Upper lobe of right lung (tissue), 1 donor: Measurements from ENCODE around the gene HMCN1. TPM values are rescaled to one million over a fixed set of nuclear protein-coding genes. Genes with fewer than 3 reads are reported as not detected.
A peak's percentile ranks its signal among the peaks of the same experiment; 100 is the strongest.

Experiments used
- ATAC-seq: fragments of 200-7000 bp; cut with Tn5 transposase; one replicate; pipeline ENCODE4 v1.9.1; 2020; ENCODE audit warnings: mild to moderate bottlenecking, moderate library complexity
- DNase-seq: peaks from one replicate; pipeline ENCODE4 v3.0.0-alpha.2; 2020
- H3K27ac ChIP-seq: fragments of 200-600 bp; one replicate; pipeline ENCODE4 v1.8.0; 2022
- H3K27me3 ChIP-seq: fragments of 200-600 bp; one replicate; pipeline ENCODE4 v1.8.0; 2022; ENCODE audit warnings: mild to moderate bottlenecking
- H3K36me3 ChIP-seq: fragments of 200-600 bp; one replicate; pipeline ENCODE4 v1.8.0; 2022
- H3K4me1 ChIP-seq: fragments of 200-600 bp; one replicate; pipeline ENCODE4 v1.8.0; 2022
- H3K4me3 ChIP-seq: fragments of 200-600 bp; one replicate; pipeline ENCODE4 v1.8.0; 2022; ENCODE audit warnings: mild to moderate bottlenecking
- H3K9me3 ChIP-seq: fragments of 200-600 bp; one replicate; pipeline ENCODE4 v1.8.0; 2022
- intact Hi-C: fragments of 100-400 bp; cut with DNase I; formaldehyde crosslinking; loops from one replicate; pipeline ENCODE4 v1.11.0; 2022
- long read RNA-seq: library from polyadenylated mRNA; unstranded; transcript quantifications from one replicate; pipeline ENCODE4 v2.0.0, GENCODE V29; 2021
- total RNA-seq: library from RNA; stranded (reverse); fragmentation: NEBNext Ultra II Directional; extraction: Animal tissue kit (Norgen Biotek cat#: 25700); gene quantifications from one replicate; pipeline ENCODE4 v1.2.1, GENCODE V29; 2021
- TF ChIP-seq, protein P1 (sequence below): fragments of 200-600 bp; IDR thresholded peaks from one replicate; pipeline ENCODE4 v1.8.0; 2022; ENCODE audit warnings: antibody characterized with exemption
- donor health status: DM: no; HTN: yes; CAD: no; lungs with severe emphysema.

The HMCN1 gene
- 45.4 TPM for total RNA-seq
- long read RNA-seq, partial matches to known transcripts, result 15 of 20 reads
- long read RNA-seq, other reads (novel, unspliced or antisense), result 5 of 20 reads

DNA sequence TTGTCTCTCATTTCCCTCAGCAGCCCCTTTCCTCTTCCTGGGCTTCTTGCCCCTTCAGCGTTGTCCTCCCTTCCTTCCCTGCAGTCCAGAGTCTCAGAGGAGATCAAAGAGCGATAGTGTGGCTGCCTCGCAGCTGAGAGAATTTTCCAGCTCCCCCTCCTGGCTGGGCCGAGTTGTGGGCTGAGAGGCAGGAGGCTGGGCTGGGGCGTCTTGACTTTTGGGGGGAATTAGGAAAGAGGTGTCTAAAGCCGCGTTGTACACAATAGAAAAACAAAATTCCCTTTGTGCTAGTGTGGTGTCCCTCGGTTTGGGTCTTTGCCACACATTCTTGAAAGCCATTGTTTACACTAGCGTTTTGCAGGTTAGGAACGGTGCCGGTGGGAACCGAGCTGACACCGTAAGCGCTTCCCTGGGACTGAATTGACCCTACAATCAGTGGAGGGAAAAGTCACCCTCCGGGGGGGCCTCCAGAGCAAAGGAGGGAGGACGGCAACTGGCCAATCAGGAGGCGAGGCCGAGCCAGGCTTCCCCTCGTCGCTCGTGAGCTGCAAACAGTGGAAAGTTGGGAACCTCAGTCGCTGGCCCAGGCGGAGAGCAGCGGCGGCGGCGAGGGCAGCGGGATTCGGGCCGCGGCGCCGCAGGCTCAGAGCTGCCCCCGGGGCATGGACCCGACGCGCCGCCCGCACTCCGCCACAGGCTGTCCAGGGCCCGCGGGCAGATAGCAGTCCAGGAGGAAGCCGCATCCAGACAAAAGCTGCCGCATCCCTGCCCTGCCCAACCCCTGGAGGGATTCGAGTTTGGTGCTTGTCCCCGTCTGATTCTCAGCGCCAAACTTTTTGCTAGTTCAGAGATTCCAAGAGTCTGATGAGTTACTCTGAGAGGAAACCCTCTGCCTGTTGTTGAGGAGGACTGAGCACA is at the start of gene HMCN1:
HMCN1 (plus strand) TSS at position 574 of the 918 bp plus-strand sequence. CDS start 389 bp downstream, outside the sequence.
- intact Hi-C loops, result no loop called here

DNA sequence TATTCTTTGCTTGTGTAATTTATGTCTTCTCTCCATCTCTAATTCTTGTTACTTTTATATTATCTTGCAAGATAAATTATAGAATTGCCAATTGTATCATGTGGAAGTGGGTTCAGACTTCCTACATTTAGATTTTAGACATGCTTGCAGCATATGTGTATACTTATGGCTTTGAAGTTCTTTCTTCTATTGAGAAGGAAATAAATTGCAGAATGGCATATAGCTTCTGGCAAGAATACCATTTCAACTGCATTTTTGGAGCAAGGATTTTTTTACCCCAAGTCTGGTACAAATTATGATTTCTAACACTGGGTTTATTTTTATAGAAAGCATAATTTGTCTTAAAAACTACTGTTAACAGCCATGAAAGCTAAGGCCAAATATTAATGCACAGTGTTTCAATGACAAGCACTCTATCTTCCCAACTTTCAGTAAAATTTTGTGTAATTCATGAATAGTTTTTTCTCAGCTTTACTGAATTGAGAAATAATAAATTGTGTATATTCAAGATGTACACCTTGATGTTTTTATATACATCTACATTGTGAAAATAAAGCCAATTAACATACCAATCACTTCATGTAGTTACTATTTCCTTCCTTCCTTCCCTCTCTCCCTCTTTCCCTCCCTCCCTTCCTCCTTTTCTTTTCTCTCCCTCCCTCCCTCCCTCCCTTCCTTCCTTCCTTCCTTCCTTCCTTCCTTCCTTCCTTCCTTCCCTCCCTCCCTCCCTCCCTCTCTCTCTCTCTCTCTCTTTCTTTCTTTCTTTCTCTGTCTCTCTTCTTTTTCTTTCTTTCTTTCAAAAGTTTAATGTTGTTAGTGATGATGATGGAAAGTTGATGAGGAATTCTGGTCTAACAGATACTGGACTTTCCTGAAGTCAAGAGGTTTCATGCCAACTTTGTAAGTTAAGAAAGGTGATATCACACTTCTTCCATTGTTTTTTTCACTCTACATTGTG is 47.1 kb upstream of the HMCN1 start:
- ATAC-seq, result no peak
- no peak overlapping the region for H3K27ac ChIP-seq
- H3K27me3 ChIP-seq, result no peaks in the 10 kb centered on the region
- TF ChIP-seq, protein P1, sequence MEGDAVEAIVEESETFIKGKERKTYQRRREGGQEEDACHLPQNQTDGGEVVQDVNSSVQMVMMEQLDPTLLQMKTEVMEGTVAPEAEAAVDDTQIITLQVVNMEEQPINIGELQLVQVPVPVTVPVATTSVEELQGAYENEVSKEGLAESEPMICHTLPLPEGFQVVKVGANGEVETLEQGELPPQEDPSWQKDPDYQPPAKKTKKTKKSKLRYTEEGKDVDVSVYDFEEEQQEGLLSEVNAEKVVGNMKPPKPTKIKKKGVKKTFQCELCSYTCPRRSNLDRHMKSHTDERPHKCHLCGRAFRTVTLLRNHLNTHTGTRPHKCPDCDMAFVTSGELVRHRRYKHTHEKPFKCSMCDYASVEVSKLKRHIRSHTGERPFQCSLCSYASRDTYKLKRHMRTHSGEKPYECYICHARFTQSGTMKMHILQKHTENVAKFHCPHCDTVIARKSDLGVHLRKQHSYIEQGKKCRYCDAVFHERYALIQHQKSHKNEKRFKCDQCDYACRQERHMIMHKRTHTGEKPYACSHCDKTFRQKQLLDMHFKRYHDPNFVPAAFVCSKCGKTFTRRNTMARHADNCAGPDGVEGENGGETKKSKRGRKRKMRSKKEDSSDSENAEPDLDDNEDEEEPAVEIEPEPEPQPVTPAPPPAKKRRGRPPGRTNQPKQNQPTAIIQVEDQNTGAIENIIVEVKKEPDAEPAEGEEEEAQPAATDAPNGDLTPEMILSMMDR, result no peak
- no peaks in the 10 kb centered on the region for H3K36me3 ChIP-seq
- no peaks in the 10 kb centered on the region for H3K9me3 ChIP-seq
- no peak for DNase-seq
- no peak overlapping the region for H3K4me3 ChIP-seq
- intact Hi-C loops, result no loop called here
- no peaks in the 10 kb centered on the region for H3K4me1 ChIP-seq

More for the DNA sequence above, at the start of gene HMCN1:
- ATAC-seq, result peak; percentile 89
- H3K4me3 ChIP-seq, result peak within 1 kb of the TSS; percentile 57
- H3K27me3 ChIP-seq, result peaks cover 3% of the 10 kb centered on the region
- H3K4me1 ChIP-seq, result peaks cover 12% of the 10 kb centered on the region
- H3K36me3 ChIP-seq, result no peaks in the 10 kb centered on the region
- H3K27ac ChIP-seq, result peak within 1 kb of the TSS; percentile 74
- DNase-seq, result peak; percentile 78
- TF ChIP-seq, protein P1, result peak; percentile 27
- no peaks in the 10 kb centered on the region for H3K9me3 ChIP-seq

DNA sequence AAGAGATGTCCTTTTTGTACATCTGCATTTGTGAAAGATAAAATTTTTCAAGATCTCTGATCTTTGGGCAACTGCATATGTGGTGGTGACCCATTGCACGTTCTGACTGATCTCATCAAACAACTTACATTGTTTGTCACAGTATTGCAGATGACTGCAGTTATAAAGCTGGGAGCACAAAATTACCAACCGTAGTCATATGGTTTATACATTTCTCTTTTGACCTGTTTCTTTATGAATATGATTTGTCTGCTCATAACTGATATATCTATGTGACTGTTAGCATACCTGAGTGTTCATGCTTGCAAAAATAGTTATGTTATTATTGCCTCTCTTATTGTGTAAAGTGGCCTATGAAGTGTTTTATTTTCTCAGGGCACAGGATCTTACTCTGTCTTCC is 43.7 kb upstream of the HMCN1 start:
- H3K9me3 ChIP-seq, result no peaks in the 10 kb centered on the region
- H3K27ac ChIP-seq, result no peak overlapping the region
- no peaks in the 10 kb centered on the region for H3K36me3 ChIP-seq
- TF ChIP-seq, protein P1, result no peak
- no peak overlapping the region for H3K4me3 ChIP-seq
- no peaks in the 10 kb centered on the region for H3K27me3 ChIP-seq
- intact Hi-C loops, result no loop called here
- H3K4me1 ChIP-seq, result peaks cover 14% of the 10 kb centered on the region
- no peak for DNase-seq
- ATAC-seq, result no peak

DNA sequence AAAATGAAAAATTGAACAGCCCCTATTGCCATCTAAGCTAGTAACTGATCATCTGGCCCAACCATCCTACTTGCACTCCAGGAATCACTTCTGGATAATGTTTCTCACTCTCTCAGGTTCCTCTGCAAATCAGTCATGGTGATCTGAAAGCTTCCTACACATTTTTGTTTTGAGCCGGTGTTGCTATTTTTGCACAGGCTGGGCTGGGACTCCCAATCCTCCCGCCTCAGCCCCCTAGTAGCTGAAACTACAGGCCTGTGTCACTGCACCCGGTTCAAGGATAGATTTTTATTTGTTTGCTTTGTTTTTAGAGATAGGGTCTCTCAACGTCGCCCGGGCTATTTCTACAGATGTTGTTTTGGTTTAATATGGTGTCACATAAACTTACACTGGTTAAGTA is 40.5 kb upstream of the HMCN1 start:
- no peak for DNase-seq
- H3K9me3 ChIP-seq, result no peaks in the 10 kb centered on the region
- peak overlapping the region; percentile 71 for H3K27ac ChIP-seq
- TF ChIP-seq, protein P1, result no peak
- H3K36me3 ChIP-seq, result no peaks in the 10 kb centered on the region
- H3K4me1 ChIP-seq, result peaks cover 14% of the 10 kb centered on the region
- H3K4me3 ChIP-seq, result peak overlapping the region; percentile 33
- ATAC-seq, result no peak
- H3K27me3 ChIP-seq, result no peaks in the 10 kb centered on the region
- intact Hi-C loops, result no loop called here

DNA sequence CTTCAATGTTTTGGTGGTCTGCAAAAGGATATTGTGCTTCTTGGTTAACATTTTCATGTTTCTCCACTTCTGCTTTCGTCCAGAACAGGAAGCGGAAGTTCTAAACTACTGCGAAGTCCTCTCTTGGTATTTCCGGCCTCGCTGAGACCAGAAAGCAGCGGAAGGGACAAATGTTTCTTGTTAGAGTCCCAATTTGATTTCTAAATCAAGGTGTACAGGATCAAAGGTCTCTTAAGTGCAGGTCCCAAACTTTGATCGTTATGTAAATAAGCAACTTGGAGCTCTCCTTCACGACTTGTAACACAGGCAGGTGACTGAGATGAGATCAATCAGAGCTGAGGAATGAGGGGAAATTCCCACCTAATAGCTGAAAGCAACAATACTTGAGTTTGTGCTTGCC is 40.1 kb upstream of the HMCN1 start:
- Histone ChIP-seq H3K27me3 (no peaks in the 10 kb centered on the region), H3K4me3 (peak overlapping the region; percentile 33), H3K27ac (peak overlapping the region; percentile 71), H3K9me3 (no peaks in the 10 kb centered on the region), H3K4me1 (peaks cover 14% of the 10 kb centered on the region), H3K36me3 (no peaks in the 10 kb centered on the region)
- intact Hi-C loops, result no loop called here
- ATAC-seq, result peak; percentile 82
- no peak for DNase-seq
- TF ChIP-seq, protein P1, result no peak
